Osteocyte (in vitro differentiated cells): ENCODE results near the gene ALKBH1. TPM values are rescaled to one million over a fixed set of nuclear protein-coding genes. Genes with fewer than 3 reads are reported as not detected.

ENCODE experiments used
- DNase-seq: peaks from one replicate; pipeline ENCODE4 v3.0.0; 2021; ENCODE audit warnings: mixed read lengths; ENCODE audit not compliant: unreplicated experiment; ENCODE audit errors: extremely low spot score
- H3K27ac Mint-ChIP-seq: one replicate; pipeline ENCODE4 v1.8.0; 2021; ENCODE audit warnings: mild to moderate bottlenecking, mixed read lengths; ENCODE audit not compliant: unreplicated experiment
- H3K27me3 Mint-ChIP-seq: one replicate; pipeline ENCODE4 v1.8.0; 2021; ENCODE audit warnings: mixed read lengths; ENCODE audit not compliant: unreplicated experiment
- H3K36me3 Mint-ChIP-seq: one replicate; pipeline ENCODE4 v1.8.0; 2021; ENCODE audit warnings: mixed read lengths; ENCODE audit not compliant: unreplicated experiment
- H3K4me1 Mint-ChIP-seq: one replicate; pipeline ENCODE4 v1.8.0; 2021; ENCODE audit warnings: mixed read lengths; ENCODE audit not compliant: unreplicated experiment
- H3K4me3 Mint-ChIP-seq: one replicate; pipeline ENCODE4 v1.8.0; 2021; ENCODE audit warnings: mild to moderate bottlenecking, moderate library complexity, mixed read lengths; ENCODE audit not compliant: unreplicated experiment
- H3K9me3 Mint-ChIP-seq: one replicate; pipeline ENCODE4 v1.8.0; 2021; ENCODE audit warnings: mixed read lengths; ENCODE audit not compliant: unreplicated experiment
- CTCF ChIP-seq: fragments of 200-600 bp; sonication (generic); IDR thresholded peaks from 2 replicates; pipeline ENCODE4 v1.5.0; 2021; ENCODE audit warnings: antibody characterized with exemption, mild to moderate bottlenecking, moderate library complexity
- total RNA-seq: library from RNA; stranded (reverse); gene quantifications from 2 replicates; pipeline ENCODE4 v1.2.1, GENCODE V29; 2021

Gene ALKBH1
- total RNA-seq, 1 donor from 2014 or later: 10.5 TPM

- peak overlapping the region; percentile 78 for H3K27ac Mint-ChIP-seq
- TF ChIP-seq CTCF: peak; percentile 55
- peak; percentile 54 for DNase-seq
- peaks cover 2% of the 10 kb centered on the region for H3K36me3 Mint-ChIP-seq
- H3K4me3 Mint-ChIP-seq: peak overlapping the region; percentile 94
- no peaks in the 10 kb centered on the region for H3K9me3 Mint-ChIP-seq
- H3K27me3 Mint-ChIP-seq: no peaks in the 10 kb centered on the region
- H3K4me1 Mint-ChIP-seq: peaks cover 31% of the 10 kb centered on the region
These were observed 484 bp downstream of the ALKBH1 start for GRCh38 chr14:77707355-77707723.

GRCh38 chr14:77691259-77691658 lies 16.6 kb downstream of the ALKBH1 start:
- no peaks in the 10 kb centered on the region for H3K4me1 Mint-ChIP-seq
- DNase-seq: no peak

GRCh38 chr14:77682158-77682553 lies 25.7 kb downstream of the ALKBH1 start:
- no peak overlapping the region for H3K4me3 Mint-ChIP-seq
- no peak for DNase-seq
- H3K27me3 Mint-ChIP-seq: no peaks in the 10 kb centered on the region
- no peaks in the 10 kb centered on the region for H3K9me3 Mint-ChIP-seq
- TF ChIP-seq CTCF: no peak
- H3K36me3 Mint-ChIP-seq: peaks cover 28% of the 10 kb centered on the region
- H3K4me1 Mint-ChIP-seq: peaks cover 11% of the 10 kb centered on the region
- H3K27ac Mint-ChIP-seq: no peak overlapping the region

More at GRCh38 chr14:77691259-77691658, 16.6 kb downstream of the ALKBH1 start:
- TF ChIP-seq CTCF: no peak
- peaks cover 41% of the 10 kb centered on the region for H3K36me3 Mint-ChIP-seq
- no peak overlapping the region for H3K4me3 Mint-ChIP-seq
- no peaks in the 10 kb centered on the region for H3K27me3 Mint-ChIP-seq
- no peak overlapping the region for H3K27ac Mint-ChIP-seq
- H3K9me3 Mint-ChIP-seq: no peaks in the 10 kb centered on the region

- H3K36me3 Mint-ChIP-seq: peaks cover 24% of the 10 kb centered on the region
- H3K4me3 Mint-ChIP-seq: no peak overlapping the region
- no peak for DNase-seq
- no peaks in the 10 kb centered on the region for H3K27me3 Mint-ChIP-seq
- H3K27ac Mint-ChIP-seq: no peak overlapping the region
- no peak for TF ChIP-seq CTCF
- peaks cover 11% of the 10 kb centered on the region for H3K4me1 Mint-ChIP-seq
- H3K9me3 Mint-ChIP-seq: no peaks in the 10 kb centered on the region
These were observed 26.3 kb downstream of the ALKBH1 start for GRCh38 chr14:77681196-77682157.

GRCh38 chr14:77674931-77675330 lies 32.9 kb downstream of the ALKBH1 start:
- no peaks in the 10 kb centered on the region for H3K4me1 Mint-ChIP-seq
- TF ChIP-seq CTCF: no peak
- H3K36me3 Mint-ChIP-seq: peaks cover 42% of the 10 kb centered on the region
- no peak overlapping the region for H3K27ac Mint-ChIP-seq
- H3K27me3 Mint-ChIP-seq: no peaks in the 10 kb centered on the region
- no peak overlapping the region for H3K4me3 Mint-ChIP-seq
- no peaks in the 10 kb centered on the region for H3K9me3 Mint-ChIP-seq
- DNase-seq: no peak
